ENCODE data around the gene AP1S1.
"Not testable (repeated sequence)": the region's sequence is repeated elsewhere in the genome, so short reads cannot be mapped to it uniquely, and the experiment has no call there.

AP1S1 gene

GRCh38 chr7:101125989-101126650 lies 28.2 kb upstream of the AP1S1 start:
- DNase-seq = no peak

DNA sequence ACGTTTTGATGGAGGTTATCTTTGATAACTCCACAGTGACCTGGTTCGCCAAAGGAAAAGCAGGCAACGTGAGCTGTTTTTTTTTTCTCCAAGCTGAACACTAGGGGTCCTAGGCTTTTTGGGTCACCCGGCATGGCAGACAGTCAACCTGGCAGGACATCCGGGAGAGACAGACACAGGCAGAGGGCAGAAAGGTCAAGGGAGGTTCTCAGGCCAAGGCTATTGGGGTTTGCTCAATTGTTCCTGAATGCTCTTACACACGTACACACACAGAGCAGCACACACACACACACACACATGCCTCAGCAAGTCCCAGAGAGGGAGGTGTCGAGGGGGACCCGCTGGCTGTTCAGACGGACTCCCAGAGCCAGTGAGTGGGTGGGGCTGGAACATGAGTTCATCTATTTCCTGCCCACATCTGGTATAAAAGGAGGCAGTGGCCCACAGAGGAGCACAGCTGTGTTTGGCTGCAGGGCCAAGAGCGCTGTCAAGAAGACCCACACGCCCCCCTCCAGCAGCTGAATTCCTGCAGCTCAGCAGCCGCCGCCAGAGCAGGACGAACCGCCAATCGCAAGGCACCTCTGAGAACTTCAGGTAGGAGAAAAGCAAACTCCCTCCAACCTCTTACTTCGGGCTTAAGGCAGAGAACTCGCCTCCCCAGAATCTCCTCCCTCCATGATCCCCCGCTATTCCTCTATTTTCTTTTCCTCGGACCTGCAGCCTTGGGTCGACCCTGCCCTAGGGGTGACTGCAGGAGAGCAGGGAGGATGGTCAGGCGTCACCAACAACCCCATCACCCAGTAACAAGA lies 27.4 kb upstream of the AP1S1 start, which contains the start of gene SERPINE1:
SERPINE1 (plus strand) TSS at position 454 of the 809 bp plus-strand sequence. CDS start 1,290 bp downstream, outside the sequence.
- DNase-seq = no peak

DNA sequence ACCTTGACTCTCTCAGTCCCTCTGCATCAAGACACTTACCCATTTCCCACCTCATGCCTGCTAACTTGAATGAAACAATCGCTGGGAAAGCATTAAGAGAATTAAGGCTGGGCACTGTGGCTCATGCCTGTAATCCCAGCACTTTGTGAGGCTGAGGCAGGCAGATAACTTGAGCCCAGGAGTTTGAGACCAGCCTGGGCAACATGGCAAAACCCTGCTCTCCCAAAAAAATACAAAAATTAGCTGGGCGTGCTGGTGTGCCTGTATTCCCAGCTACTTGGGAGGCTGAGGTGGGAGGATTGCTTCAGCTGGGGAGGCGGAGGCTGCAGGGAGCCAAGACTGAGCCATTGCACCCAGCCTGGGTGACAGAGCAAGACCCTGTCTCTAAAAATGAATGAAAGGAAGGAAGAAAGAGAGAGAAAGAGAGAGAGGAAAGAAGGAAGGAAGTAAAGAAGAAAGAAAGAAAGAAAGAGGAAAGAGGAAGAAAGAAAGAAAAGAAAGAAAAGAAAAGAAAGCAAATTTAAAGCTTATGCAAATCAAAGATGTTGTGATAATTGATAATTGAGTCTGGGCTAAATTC lies 26.7 kb upstream of the AP1S1 start:
- no peak for DNase-seq

- DNase-seq = no peak
Observed at GRCh38 chr7:101128040-101128834, 26.0 kb upstream of the AP1S1 start.

GRCh38 chr7:101129603-101130117 lies 24.6 kb upstream of the AP1S1 start:
- DNase-seq = no peak

DNA sequence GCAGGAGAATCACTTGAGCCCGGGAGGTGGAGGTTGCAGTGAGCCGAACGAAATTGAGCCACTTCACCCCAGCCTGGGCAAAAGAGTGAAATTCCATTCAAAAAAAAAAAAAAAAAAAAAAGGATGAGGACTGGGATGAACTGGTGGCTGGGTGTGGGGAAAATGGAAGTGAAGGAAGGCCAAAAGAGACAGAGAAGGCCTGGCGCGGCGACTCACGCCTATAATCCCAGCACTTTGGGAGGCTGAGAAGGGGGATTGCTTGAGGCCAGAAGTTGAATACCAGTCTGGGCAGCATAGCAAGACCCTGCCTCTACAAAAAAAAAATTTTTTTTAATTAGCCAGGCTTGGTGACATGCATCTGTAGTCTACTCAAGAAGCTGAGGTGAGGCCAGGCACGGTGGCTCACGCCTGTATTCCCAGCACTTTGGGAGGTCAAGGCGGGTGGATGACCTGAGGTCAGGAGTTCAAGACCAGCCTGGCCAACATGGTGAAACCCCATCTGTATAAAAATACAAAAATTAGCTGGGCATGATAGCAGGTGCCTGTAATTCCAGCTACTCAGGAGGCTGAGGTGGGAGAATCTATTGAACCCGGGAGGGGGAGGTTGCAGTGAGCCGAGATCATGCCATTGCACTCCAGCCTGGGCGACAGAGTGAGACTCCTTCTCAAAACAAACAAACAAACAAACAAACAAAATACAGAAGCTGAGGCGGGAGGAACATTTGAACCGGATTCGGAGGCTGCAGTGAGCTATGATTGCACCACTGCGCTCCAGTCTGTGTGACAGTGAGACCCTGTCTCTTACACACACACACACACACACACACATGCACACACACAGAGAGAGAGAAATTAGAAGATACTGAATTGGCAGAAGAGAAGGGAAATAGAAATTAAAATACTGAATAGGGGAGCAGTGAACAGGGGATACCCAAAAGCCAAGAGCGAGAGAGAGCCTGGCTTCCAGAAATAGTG lies 21.4 kb upstream of the AP1S1 start:
- not testable (repeated sequence) for DNase-seq

GRCh38 chr7:101133621-101134398 lies 20.5 kb upstream of the AP1S1 start:
- no peak for DNase-seq

GRCh38 chr7:101134399-101134980 lies 19.8 kb upstream of the AP1S1 start:
- peak in 1 of 2 experiments; percentile 12 for DNase-seq

GRCh38 chr7:101137651-101138212 lies 16.5 kb upstream of the AP1S1 start:
- DNase-seq = no peak

DNA sequence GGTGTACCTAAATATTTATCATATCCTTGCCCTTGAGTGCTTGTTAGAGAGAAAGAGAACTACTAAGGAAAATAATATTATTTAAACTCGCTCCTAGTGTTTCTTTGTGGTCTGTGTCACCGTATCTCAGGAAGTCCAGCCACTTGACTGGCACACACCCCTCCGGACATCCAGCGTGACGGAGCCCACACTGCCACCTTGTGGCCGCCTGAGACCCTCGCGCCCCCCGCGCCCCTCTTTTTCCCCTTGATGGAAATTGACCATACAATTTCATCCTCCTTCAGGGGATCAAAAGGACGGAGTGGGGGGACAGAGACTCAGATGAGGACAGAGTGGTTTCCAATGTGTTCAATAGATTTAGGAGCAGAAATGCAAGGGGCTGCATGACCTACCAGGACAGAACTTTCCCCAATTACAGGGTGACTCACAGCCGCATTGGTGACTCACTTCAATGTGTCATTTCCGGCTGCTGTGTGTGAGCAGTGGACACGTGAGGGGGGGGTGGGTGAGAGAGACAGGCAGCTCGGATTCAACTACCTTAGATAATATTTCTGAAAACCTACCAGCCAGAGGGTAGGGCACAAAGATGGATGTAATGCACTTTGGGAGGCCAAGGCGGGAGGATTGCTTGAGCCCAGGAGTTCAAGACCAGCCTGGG lies 15.9 kb upstream of the AP1S1 start:
- DNase-seq = peak; percentile 71 to 86

- DNase-seq = no peak
Observed at GRCh38 chr7:101140339-101140699, 14.0 kb upstream of the AP1S1 start.

GRCh38 chr7:101140746-101141382 lies 13.4 kb upstream of the AP1S1 start:
- DNase-seq = no peak

GRCh38 chr7:101151908-101152651 lies 2.2 kb upstream of the AP1S1 start:
- no peak for DNase-seq

DNA sequence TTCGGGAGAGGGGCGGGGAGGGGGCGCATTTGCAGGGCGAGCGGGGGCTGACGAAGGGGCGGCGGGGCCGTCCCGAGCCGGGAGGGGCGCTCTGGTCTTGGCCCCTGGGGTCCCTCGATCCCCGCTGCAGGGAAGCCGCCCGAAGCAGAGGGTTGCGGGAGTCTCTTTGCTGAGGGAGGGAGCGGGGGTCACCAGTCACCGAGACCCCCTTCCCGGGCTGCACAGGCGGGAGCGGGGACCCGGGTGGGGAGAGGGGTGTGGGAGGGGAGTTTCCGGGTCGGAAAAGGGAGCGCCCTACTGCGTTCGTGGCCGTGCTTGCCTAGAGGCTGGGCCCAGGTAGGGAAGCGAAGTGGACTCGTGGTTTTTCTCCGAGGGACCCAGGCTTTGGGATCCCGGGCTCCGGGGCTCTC lies 422 bp downstream of the AP1S1 start:
- DNase-seq = peak in 1 of 2 experiments; percentile 24

GRCh38 chr7:101155303-101155702 lies 1.0 kb downstream of the AP1S1 start:
- no peak for DNase-seq

DNA sequence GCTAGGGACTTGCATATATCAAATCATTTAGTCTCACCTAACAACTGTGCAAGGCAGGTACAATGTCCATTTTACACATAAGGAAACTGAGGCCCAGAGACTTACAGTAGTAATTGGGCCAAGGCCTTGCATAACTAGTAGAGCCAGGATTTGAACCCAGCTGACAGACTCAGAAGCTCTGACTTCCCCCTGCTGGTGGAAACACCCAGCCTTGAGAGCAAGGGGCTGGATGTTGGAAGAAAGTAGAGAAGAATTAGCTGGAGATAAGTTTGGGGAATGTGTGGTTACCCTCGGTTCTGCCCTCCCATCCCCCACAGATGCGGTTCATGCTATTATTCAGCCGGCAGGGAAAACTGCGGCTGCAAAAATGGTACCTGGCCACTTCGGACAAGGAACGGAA lies 2.0 kb downstream of the AP1S1 start:
- no peak for DNase-seq

GRCh38 chr7:101156866-101157589 lies 2.8 kb downstream of the AP1S1 start:
- no peak for DNase-seq

All from NCI-H2081 (cell line).